ENCODE measurements around the gene ZNF474.
"Not testable (repeated sequence)": the region's sequence is repeated elsewhere in the genome, so short reads cannot be mapped to it uniquely, and the experiment has no call there.

Gene ZNF474

DNA sequence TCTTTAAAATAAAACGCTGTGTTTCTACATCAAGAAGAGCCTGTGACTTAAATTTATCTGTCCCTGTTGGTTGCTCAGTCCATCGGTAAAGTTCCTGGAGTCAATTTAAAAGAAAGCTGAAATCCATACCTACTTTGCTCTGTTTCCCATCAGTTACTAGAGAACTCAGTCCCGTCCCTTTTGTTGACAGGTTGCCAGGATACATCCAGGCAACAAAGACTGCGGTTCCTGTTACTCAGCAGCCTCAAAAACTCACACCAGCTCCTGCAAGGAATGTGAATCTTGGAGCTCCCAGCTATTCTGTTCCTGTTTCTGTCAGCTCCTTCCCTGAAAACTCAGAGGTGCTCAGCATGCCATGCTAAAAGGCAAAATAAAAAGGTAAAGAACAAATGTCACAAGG is at the start of gene ZNF474:
Gene ZNF474, plus strand, starts transcription at position 241 of the 400 bp plus-strand sequence. CDS start 22,445 bp downstream, outside the sequence.
- no peak for DNase-seq (ENCODE audit: low read depth)

DNA sequence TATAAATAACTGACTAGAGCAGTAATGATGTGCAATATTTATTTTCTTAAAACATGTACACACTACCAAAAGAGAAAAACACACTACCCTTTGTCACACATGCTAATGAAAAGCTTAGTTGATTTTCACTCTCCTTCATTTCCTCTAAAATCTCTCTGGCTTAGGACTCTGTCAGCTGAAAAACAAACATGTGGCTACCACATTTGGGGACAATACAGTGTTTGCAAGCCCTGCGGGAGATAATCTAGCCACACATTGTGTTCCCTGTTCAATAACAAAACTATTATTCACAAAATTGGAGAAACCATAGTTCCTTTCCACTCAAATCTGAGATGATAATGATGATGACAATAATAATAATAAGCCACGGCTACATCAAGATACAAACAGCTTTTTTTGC is 47.8 kb upstream of the ZNF474 start:
- DNase-seq (ENCODE audit: low read depth) = no peak

DNA sequence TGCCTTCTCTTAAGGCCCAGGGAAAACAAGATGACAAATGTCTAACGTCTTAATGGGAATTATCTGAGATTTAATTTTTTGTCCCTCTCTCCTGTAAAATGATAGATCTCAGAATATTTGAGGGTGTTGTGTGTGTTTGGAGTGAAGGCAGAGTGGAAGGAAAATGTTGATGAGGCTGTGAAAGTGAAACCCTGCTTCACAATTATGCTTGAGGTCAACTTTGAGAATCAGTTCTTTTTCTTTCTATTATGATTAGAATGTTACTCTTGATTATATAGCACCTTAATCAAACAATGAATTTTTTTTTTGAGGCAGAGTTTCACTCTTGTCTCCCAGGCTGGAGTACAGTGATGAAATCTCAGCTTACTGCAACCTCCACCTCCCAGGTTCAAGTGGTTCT is 45.8 kb upstream of the ZNF474 start:
- no peak for DNase-seq (ENCODE audit: low read depth)

DNA sequence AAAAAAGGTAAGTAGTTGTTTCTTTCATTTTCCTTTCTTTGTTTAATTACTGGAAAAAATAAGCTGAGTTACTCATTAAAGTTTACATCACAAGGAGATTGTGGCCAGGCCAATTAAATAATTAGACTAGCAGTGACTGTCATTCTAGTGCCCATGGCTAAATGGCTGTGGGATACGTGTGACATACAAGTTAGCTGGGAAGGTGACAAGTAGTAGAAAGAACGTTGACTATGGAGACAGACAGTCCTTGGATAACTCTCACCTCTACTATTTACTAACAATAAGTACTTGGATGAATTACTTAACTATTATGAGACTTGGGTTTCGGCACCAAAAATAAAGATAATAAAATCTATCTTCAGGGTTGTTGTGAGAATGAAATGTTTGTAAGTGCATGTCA is 44.3 kb upstream of the ZNF474 start:
- DNase-seq (ENCODE audit: low read depth) = no peak

DNA sequence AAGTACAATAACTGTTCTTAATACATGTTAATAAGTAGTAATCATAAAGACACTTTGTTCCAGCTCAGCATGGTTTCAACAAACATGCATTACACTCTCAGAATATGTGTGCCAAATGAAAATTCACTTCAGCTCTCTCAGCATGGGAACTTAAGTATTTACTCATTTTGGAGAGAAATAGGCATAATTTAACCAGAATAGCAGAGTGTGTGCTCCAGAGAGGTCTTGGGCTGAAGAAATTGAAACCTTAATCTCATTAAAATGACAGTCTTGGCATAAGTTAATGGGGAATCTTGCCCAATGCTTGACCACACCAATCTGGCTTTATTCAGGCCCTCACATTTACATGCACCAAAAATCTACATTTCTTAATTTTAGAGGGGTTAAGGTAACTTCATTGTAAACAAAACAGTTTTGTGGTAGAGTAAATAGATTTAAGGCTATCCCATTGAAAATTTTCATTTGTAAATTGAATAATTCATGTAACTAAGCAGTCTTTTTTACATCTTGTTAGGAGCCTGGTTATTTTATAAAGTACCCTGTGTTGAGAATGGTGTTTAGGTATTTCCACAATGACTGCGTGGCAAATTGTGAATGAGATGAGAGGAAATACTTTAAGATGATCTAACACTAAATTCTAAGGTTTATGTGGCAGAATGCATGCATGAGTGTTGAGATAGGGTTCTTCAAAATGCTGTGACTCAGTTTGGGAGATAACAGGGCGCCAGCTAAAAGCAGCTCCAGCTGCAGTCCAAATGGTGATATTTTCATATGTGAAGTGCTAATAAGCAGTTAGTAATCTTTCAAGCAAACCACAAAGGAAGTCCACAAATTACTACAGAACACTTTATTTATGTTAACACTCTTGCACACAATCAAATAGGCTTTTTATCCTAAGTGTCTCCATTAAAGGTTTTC is 40.0 kb upstream of the ZNF474 start:
- DNase-seq (ENCODE audit: low read depth) = no peak

DNA sequence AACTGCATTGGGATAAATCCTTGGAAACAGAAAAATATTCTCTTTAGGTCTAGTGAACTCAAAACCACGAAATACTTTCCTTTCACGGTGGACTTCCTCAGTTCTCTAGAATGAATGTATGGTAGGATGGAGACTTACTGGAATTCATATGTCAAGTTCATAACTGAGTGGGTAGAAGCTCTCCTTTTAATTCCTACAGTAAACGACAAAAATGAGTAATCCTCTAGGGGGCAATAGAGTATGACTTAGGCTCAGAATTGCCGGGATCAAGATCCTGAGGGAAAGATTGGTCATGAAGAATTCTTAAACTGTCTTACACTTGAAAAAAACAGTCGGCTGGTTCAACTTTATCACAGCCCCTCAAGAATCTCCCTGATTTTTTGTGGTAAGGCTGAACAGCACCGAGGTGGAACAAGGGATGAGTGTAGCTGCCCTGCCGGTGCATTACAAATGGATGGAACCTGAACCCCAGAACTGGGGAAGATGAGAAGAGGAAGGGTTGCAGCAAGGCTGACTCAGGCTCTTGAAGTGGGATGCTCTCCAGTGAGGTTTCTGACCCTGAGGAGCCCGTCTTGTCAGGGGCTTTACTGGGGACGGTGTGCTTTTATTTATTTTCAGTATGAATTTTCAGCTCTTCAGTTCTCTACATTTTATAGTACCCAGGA is 37.3 kb upstream of the ZNF474 start:
- no peak for DNase-seq (ENCODE audit: low read depth)

DNA sequence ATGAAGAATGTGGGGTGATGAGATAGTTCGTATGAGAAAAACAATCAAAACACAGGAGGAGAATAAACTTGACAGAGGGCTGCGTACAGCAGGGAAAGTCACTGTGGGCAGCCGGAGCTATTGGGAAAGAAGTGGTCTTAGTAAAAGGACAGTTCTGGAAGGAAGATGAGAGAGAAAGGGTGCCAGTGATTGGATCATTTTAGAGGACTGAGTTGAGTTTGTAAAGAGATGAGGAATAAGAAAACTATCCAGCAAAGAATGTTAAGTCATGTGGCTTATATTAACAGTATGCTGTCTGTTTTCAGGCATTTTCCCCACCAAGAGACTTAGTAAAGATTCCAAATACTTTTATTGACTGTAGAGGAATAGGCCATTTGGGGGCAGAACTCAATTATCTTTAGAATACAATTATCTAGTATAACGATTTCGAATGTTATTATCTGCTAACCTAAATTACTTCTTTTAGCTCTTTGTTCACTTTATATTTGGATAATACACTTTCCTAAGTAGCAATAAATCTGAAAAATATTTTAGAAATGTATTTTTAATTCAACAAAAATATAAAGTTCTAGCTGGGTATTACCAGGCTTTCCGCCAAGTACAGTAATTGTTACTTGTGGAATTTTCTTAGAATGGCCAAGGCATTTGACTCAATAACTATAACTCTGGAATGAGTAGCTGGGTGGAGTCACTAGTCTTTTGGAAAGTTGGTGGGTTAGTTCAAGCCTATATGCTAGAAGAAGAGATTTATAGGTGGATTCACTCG is 35.7 kb upstream of the ZNF474 start:
- DNase-seq (ENCODE audit: low read depth) = no peak

DNA sequence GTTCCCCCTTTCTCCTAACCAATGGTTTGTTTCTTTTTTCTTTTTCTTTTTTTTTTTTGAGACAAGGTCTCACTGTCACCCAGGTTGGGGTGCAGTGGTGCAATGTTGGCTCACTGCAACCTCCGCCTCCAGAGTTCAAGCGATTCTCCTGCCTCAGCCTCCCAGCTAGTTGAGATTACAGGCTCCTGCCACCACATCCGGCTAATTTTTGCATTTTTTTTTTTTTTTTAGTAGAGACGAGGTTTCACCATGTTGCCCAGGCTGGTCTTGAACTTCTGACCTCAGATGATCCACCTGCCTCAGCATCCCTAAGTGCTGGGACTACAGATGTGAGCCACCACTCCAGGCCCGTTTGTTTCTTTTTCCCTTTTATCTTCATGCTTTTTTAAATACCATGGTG is 35.1 kb upstream of the ZNF474 start:
- DNase-seq (ENCODE audit: low read depth) = not testable (repeated sequence)

DNA sequence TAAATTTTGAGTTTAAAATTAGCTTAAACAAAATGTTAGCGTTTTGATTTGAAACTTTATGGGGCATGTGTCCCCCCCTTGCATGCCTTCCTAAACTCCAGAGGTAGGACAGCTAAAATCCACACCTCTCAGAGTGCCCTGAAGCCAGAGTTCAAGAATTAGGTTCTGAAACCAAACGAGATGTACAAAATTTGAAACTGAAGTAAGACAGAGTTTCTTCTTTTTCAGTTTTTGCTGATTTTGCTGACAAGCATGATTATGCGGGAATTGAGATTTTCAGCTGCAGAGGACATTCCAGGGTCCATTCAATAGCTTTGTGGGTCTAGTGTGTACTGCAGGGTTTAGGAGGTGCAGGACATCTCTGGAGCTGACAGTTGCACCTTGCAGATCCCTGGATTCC is 34.2 kb upstream of the ZNF474 start:
- DNase-seq (ENCODE audit: low read depth) = no peak

DNA sequence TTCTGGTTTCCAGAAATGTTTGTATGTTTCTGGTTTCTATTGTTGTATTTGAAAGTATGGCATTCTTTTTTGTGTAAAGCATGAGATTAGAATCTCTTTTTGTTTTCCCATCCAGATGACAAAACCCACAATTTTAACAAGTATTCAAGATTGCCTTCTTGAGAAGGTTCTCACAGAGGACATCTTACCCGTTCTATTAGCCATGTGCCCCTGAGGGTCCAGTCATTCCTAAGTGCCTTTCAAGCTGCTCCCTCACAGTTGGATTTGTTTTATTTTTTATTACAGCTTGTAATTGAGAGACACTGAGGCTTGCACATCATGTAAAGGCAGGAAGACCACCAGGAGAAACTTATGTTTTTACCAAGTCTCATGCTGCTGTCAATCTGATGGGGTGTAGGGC is 32.0 kb upstream of the ZNF474 start:
- DNase-seq (ENCODE audit: low read depth) = no peak

DNA sequence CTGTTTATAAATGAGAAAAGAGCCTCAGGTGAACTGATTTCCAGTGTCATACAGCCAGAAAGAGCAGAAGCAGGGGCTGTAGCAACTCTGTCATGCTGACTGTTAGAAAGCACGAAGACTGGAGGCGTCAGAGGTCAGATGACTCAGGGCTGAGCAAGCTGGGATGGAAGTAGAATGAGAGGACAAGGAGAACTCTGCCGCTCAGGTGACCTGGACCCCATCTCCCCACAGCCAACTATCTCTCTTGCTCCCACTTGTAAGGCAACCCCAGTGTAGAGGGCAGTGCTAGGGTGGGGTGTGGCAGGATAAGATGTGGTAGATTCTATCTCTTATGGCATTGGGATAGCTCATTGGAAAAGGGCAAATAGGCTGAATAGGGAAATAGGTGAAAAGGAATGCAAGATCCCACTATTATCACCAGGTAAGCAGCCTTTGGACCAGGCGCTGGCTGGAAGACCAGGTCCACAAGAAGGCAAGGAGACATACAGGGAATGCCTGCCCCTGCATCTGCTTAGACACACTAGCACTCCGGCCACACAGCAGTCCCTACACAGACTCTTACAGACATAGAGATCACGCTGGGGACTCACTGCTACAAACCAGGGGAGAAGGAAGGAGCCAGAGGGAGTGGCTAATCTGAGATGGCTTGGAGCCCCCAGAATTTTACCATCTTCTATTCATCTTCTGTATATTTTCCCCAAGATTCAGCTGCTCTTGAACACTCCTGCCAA is 30.1 kb upstream of the ZNF474 start:
- DNase-seq (ENCODE audit: low read depth) = no peak

DNA sequence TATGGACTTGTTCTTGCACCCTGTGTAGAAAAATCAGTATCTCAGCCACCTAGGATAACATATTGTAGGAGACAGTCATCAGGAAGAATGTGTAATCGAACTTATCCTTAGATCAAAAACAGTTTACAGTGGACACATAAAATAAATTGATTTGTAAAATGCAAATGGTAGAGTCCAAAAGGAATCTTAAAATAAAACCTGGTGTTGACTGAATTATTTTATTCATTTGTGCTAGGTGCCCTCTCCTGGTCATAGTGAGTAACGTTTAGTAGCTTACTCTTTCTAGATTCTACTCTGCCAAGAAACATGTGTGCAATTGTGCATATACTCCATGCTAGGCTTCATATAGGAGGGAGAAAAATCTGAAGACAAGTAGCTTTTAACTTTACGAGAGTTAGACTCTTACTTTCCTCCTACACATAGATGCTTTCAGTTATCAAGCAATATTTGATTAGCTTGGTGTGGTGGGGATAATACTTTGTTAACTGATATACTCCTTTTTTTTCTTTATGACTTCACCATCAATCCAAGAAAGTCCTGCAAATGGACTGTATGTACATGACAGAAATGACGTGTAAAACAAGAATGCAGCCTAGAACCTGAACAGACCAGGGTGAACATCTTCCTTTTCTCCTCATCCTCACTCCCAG is 27.6 kb upstream of the ZNF474 start:
- DNase-seq (ENCODE audit: low read depth) = no peak

DNA sequence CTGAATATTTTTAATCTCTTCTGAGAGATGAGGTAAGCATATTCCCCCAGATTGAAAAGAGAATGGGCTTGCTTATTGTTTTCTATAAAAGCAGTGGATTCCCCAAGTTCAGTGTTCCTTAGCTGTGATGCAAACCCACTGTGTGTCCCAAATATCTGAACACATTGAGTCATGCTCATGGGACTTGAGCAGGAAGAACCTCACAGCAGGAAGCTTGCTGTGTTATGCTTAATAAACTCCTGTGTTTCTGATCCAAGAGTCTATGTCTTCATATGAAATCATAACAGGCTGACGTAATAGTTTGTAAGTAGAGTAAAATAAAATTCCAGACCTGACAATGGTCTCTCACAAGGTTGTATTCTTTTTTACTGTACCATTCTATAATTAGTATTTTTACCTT is 26.5 kb upstream of the ZNF474 start:
- no peak for DNase-seq (ENCODE audit: low read depth)

DNA sequence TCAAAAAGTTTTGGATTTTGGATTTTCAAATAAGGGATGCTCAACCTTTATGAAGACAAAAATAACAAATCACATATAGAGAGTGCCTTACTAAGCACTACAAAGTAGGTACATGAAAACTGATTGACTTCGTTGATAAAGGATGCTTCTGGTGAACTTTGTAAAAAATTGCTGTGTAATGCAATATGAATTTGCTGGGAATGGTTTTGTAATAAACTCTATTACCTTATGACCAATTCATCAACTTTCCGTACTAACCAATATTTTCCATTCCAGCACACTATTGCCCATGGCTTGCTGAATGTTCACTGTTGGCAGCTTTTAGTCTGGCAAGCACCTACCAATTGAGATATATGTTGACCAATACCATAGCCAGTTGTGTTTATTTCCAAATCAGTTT is 23.4 kb upstream of the ZNF474 start:
- DNase-seq (ENCODE audit: low read depth) = no peak

DNA sequence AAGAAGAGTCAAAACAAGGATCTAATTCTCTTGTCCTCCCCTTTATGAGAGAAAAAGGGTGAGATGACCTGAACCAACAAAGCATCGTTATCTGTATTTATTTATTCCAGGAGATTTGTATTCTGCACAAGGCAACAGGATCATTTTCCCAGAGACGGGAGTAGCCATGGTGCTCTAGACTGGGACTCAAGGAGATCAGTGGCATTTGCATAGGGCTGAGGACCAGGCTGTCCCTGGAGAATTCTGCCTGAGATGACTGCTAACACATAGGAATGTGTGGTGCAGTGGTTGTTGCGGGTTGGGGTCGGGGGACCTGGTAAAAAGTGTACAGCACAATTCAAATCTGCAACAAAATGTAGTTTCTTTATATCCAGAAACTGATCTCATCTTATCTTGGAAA is 22.3 kb upstream of the ZNF474 start:
- no peak for DNase-seq (ENCODE audit: low read depth)

DNA sequence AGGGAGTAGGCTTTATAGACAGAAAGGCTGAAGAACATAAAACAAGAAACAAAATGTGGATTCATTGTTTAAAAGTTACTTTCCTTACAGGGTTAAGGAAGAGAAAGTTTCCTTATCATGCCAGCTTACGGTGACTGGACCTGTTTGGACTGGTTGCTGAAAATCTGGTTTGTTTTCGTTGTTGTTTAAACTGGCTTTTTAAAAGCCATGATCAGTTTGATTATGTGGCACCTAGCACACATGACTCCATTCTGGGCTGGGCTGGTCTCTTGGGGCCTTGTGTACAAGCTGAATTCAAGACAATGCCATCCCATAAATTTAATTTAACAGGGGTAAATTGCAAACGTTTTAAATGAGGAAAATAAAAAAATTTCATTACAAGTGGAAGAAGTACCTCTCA is 18.4 kb upstream of the ZNF474 start:
- no peak for DNase-seq (ENCODE audit: low read depth)

DNA sequence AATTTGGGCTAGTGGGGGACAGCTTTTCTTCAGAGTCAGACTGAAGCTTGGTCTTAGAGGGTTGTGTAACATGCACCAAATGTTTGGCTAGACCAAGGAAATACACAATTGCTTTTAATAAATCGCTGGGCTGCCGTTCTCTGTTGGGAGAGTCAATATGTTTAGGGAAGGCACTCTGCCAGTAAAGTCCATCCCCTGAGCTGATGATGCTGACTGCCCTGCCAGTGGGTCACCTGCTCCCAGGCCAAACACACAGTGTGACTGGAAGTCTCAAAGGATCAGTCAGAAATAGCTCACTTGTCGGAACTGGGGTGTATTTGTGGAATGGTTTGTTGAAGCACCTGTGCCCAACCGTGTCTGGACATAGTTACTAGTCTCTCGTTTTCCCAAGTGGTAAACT is 17.9 kb upstream of the ZNF474 start:
- no peak for DNase-seq (ENCODE audit: low read depth)

DNA sequence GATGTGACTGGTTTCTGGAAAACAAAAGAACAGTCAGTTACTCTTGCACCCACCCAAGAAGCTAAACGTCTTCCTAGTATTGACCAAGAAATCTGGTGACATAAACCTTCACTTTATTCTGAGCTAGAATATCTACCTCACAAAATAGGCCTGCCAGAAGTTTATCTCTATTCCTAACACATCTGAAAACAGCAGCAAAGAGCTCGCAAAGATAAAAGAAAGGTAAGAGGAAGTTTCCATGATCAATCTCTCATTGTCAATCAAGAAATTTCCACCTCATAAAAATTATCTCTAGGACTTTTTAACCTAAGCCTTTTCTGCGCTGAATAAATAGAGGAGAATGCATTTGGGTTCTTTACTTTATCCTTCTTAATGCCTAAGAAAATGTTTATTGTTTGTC is 17.3 kb upstream of the ZNF474 start:
- DNase-seq (ENCODE audit: low read depth) = no peak

DNA sequence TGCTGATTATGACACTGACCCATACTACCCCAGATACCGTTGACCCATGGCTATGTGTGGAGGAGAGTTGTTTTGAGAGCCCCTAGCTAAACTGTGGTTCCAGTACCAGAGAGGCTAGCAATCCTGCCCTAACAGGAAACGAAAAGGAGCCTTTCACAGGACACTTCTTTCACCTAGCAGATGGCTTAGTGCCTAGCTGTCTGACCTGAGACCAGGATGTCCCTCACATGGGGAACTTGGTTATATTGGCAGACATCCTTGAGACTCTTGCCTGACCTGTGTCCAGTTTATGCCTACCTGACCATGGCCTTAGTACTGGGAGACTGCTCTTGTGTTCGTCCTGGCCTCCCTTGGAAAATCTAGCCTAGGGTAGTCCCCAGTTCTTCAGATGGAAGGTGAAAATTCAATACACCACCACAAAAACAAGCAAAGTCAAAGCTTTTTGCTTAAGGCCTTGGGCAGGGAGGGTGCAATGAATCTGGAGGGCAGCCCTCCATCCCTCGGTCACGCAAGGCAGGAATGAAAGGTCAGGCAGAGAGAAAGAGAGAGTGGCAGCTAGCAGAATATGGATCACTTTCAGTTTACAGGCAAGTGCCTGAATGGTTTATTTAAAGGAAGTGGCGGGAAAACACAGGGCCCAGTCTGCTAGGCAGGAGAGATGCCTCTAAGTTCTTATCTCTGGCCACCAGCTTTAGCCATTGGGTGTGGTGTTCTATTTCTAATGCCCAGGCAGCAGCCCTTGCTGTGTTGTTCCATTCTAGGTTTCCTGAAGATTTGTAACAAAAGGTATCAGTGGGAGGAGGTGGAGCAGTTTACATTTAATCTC is 16.4 kb upstream of the ZNF474 start:
- DNase-seq (ENCODE audit: low read depth) = no peak

DNA sequence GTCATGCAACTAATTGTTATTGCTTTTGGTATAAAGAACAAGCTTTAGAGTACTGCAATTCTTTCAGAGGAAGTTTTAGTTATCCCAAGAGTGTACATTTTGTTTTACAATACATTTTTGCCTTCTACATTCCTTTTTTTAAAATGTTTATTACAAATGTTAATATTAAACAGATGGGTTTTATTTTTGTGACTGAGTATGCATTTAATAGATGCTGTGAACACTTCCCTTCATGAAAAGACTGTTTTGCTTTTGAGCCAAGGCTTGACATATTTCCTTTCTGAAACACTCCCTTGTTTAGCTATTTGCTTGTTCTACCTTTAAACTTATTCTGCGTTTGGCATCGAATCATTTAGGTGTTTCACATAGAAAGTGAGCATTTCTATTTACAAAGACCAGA is 14.8 kb upstream of the ZNF474 start:
- DNase-seq (ENCODE audit: low read depth) = no peak
